Fibroblast of peridontal ligament (primary cell): ENCODE data around the gene SYNC.

Experiments used
- DNase-seq: peaks from one replicate; pipeline ENCODE4 v3.0.0-alpha.2; 2010; ENCODE audit errors: extremely low read depth

Gene SYNC

DNA sequence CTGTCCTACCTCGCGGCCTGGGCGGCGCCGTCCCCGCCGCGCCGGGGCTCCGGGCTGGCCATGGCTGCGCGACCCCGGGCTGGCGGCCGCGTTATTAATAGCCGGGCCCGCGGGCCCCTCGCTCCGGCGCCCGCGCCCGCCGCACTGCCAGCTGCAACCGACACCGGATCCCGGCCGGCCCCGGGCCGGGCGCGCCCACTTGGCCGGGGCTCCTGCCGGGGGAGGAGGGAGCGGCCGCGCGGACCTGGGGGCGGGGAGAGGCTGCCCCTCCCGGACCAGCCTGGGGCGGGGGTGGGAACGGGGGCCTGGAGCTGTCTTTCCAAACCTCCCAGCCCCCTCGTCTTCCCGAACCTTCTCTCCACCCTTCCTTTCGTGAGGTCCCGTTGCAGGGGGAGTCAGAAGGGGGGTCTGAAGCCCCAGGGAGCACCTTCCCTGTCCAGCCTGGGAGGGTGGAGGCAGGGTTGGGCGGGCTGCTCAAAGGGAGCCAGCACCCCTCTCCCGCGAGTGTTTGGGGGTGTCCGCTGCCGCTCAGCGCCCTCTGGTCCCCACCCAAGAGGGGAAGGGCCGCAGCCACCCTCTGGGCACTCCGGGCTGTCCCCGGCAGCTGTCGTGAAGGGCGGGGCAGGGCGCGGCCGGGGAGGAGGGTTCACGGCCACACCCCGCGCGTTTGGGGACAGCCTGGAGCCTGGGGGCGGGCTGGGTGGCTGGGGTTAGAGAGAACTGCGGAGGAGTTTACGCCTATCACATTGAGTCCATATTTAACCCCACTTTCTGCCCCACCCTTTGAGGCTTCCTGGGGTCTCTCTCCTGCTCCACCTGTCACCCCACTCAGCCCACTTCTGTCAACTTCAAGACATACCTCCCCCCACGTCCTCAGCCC, at the start of gene SYNC:
Gene SYNC (minus strand): TSS at position 172 of the 880 bp plus-strand sequence. CDS start 110 bp downstream, at position 62.
- DNase-seq, result peak; percentile 79

DNA sequence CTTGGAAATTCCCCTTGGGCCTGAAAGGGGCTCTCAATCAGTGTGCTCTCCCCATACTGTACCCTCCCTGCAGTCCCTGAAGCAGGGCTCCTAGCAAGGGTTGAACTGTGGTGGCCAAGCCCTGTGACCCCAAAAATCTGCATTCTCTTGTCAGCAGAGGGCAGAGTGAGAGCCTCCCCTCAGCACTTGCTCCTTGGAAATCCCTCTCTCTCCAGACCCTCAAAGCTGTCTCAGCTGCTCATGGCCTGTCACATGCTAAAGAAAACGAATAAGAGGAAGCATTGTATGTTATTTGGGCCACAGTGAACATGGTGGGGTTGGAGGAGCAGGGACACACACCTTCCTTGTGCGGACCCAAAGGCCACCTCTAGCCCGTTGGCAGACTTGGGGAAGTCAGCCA, 47.2 kb upstream of the SYNC start:
- DNase-seq, result no peak

DNA sequence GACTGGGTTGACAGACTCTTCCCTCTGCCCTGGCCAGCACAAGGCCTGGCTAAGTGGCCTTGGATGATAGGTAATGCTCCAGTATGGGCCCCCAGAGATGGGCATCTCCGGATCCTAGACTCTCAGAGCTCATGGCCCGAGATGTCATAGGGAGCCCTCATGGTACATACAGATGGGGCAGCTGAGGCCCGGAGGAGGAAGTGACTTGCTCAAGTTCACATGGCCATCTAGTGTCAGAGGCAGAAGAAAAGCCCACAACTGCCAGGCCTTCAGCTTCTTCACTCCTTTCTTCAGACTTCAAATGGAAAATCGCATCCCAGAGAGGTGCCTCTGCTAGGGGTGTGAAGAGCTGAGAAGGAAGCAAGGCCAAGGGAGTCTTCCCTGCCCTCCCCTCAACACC, 46.8 kb upstream of the SYNC start:
- no peak for DNase-seq

DNA sequence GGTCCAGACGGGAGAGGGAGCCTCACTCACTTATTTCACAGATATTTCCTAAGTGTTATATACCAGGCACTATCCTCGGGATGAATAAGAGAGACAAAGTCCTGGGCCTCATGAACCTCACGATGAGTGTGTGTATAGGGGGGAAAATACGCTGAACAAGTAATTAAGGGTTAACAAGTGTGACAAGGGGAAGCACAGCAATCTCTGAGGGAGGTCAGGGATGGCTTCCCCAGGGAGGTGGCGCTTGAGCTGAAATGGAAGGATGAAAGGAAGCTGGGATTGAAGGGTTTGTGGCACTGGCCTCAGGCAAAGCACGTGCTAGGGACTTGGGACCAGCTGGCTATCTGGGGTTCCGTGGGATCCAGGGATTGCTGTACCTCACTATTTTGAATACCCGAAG, 46.4 kb upstream of the SYNC start:
- no peak for DNase-seq

DNA sequence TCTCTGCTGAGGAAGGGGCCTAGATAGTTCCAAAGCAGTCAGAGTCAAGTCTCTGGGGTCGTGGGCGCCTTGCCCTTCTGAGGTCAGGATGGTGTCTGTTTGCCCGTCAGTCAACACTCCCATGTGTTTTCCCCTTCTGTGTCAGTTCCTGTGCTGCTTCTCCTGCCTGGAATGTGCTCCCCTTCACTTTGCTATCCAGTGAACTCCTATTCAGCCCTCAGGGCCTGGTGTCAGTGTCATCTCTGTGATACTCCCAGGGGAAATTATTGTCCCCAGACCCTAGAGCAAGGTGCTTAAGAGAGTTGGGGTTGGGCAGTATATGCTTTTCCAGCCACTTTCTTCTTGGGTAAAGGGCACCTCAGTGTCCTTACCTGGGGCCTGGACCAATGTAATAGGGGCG, 45.8 kb upstream of the SYNC start:
- no peak for DNase-seq

DNA sequence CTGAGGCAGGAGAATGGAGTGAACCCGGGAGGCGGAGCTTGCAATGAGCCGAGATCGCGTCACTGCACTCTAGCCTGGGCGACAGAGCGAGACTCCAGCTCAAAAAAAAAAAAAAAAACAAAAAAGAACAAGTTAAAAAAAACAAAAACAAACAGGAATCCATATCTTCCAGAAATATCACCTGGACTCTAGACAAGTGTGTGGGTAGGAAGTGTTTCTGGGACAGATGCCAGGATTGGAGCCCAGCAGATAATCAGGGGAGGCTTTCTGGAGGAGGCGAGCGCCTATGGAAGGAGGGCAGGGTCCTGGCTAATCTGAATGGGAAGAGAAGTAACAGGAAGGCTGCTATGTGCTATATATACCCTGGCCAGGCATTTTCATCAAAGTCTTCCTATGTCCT, 43.6 kb upstream of the SYNC start:
- no peak for DNase-seq

DNA sequence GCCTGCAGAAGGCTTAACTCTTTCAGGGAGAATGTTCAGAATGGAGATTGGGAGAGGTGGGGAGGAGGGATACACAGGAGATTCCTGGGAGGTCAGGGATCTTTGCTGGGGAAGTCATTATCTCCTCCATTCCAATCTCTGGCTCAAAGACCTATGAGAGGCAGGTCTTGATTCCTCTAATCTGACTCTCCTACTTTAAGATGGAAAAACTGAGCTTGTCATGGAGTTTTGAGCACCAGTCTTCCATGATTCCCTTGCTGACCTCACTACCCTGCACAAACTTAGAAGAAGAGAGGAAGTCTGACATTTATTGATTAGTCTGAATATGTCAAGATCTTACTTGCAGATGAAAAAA, 41.5 kb upstream of the SYNC start:
- DNase-seq, result no peak

DNA sequence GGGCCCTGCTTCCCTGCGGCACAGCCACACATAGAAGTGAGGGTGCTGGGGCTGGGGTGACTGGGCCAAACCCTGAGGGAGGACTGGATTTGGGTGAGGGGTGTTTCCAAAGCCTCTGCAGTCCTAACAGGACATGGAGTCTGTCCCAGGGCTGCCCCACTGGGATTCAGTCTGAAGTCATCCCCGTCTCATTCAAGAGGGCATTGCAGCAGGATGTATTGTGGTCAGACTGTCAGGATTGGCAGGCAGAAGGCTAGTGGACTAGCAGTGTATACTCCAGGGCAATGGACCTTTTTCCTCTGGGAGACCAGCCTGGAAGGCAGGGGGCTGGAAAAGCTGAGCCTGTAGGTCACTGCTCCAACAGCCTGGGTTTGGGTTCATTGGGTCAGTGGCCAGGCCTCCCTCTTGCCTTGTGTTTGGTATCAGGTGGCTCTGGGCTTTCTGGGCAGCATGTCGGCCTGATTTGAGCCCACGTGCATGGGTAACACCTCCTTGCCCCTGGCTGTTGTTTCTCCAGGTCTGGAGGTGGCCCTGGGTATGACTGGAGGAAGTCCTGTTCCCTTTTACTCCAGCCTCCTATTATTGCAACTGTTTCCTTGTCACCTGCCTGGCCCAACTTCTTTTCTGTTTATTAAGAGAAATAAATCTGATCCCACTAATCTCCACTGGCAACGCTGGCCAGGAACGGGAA, 41.0 kb upstream of the SYNC start:
- no peak for DNase-seq

DNA sequence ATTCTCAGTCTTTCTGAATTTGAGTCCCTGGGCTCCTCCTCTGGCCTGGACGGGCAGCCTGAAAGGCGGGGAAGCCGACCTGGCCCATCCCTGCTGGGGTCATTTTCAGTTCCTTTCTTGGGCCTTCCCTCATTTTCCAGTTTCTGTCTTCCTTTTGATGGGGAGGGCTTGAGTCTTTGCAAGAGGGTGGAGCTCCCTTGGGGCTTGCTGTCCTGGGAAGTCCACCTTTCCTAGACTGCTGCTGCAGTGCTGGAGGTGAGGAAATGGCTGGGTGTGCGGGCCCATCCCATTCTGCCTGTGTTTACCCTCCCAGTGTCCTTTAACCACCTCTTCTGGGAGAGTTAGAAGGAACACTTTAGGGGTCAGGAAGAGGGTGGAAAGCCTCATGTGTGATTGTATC, 40.4 kb upstream of the SYNC start:
- DNase-seq, result no peak

DNA sequence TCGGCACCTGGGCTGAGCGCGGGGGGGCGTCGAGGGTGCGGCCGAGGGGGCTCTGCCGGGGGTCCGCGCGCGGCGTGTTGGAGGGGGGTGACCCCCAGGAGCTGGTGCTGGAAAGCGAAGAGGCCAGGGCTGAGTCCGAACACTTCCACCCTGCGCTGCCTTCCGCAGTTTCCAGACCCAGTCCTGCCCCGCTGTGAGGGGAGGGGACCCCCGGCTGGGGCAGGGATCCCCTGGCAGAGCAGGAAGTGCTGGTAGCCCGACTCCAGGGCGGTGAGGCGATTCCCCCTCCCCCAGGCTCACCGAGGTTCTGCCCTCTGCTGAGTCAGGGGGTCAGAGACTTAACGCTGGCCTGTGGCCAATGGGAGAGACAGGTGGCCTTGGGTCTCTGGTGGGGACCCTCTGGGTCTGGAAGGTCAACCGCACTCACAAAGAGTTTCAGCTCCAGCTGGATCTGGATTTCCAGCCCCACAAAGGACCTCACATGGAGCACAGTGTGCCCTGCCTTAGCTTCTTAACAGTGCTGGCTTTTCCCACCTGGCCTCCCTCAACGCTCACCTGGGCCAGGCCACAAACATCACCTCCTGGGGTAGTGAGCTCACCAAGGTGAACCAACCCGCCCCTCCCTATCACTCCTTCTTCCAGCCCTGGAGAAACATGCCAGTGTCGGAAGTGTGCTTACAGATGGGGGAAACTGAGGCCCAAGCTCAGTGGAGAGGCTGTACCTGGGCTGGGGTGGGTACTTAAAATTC, 39.8 kb upstream of the SYNC start:
- DNase-seq, result no peak

DNA sequence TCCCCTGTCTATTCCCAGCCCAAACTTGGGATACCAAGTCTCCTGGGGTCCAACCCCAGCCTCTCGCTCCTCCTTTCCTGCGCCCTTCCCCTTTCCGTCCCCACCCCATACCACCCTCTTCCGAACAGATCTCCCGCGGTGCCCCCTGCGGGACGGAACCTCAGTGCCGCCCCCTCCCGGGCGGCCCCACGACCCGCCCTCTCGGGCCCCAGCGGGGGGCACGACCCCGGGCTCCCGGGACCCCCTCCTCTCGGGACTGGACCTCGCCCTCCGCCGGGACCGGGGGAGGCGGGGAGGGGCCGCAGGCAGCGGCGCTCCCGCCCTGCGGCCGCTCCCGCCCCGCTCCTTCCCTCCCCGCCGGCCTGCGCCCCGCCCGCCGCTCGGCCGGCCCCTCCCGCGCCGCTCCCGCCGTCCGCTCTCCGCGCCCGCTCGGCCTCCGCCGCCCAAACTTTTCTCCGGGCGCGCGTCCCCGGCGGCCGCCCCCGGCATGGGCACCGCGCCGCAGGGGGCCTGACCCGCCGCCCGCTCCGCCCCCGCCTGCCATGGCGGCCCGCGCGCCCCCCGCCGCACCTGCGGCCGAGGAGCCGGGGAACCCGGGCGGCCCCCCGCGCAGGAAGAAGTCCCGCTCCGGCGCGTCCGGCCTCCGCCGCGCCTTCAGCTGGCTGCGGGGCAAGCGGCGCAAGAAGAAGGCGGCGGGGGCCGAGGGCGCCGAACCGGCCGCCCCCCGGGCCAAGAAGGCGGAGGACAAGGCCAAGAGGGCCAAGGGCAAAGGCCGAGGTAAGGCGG, 39.0 kb upstream of the SYNC start:
- no peak for DNase-seq

DNA sequence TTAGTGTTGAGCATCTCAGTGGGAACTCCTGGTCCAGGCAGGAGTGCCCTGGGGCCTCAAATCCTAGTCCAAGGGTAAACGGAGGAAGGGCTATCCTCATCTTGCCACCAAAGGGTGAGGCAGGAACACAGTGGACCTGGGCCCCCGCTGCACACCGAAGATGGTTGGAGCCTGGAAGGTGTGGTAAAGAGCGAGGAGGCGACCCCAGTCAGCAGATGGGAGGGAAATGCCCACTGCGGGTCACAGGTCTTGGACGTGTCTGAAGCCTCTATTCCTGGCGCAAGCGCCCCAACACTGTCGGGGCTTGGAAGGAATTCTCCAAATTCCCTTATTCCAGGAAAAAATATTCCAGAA, 38.5 kb upstream of the SYNC start:
- DNase-seq, result no peak

DNA sequence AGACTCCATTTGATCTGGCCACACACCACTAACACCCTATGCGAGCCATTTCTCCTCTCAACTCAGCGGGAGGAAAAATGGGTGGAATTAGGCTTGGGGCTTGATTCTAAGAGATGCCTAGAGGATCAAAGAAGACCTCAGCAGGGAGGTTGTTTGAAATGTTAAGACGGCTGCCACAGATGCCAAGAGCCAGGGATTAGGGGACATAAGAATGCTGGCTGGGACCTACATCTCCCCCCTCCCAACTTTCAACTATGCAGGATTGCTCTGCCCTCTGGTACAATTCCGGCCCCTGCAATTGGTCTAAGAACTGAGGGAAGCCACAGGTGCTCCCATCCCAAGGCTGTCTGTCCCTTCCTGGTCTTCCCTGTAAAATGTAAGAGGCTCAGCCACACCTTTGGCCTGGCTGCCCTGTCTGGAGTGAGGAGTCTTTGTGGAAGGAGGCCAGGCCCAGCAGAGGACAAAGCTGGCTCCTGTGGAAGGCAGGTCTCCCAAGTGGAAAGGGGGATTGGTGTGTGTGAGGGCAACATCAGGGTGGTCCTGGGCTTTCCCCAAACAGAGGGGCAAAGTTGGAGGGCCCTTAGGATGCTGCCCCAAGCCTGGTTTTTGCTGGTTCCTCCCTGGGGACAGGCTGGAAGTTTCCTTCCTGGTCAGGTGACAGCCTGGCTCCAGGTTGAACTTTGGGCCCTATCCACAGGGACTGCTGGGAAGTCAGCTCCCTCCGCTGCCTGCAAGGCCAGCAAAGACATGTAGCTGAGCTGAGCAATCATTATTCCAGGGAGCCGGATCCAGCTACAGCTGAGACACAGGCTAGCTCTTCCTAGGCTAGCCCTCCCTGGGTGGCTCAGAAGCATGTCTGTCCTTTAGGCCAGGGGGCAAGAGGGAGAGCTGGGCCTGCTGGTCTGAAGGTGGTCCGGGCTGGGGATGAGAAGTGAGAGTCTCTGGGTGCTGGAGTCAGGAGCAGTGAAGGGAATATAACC, 34.5 kb upstream of the SYNC start:
- no peak for DNase-seq

DNA sequence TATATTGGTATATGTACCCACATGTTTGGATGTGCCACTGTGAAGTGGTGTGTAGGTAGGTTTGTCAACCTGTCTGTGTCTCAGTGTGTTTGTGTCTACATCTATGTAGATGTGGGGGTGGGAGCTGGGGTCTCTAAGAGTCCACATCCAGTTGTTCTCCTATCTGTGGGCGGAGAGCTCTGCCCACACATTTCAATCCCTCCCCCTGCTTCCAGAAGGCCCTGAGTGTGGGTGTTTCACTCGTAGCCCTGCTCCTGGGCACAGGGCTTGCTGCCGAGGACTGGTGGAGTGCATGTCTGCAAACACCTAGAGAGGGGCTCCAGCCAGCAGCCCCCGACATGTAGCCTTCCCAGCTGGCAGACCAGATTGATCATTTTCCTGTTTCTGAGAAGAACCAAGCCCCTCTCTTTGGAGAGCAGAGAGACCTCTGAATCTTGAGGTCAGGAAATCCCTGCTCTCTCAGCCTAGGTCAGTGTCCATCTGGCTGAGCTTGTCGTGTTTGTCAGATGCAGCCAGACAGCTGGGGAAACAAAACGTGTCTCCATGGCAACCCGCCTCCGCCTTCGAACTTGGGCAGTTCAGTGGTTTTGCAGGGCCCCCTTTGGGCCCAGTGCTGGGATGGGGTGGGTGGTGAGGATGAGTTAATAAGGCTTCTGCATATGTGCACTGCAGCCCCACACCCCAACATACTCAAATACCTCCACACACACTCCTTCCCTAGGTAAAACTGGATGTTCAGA, 31.2 kb upstream of the SYNC start:
- no peak for DNase-seq

DNA sequence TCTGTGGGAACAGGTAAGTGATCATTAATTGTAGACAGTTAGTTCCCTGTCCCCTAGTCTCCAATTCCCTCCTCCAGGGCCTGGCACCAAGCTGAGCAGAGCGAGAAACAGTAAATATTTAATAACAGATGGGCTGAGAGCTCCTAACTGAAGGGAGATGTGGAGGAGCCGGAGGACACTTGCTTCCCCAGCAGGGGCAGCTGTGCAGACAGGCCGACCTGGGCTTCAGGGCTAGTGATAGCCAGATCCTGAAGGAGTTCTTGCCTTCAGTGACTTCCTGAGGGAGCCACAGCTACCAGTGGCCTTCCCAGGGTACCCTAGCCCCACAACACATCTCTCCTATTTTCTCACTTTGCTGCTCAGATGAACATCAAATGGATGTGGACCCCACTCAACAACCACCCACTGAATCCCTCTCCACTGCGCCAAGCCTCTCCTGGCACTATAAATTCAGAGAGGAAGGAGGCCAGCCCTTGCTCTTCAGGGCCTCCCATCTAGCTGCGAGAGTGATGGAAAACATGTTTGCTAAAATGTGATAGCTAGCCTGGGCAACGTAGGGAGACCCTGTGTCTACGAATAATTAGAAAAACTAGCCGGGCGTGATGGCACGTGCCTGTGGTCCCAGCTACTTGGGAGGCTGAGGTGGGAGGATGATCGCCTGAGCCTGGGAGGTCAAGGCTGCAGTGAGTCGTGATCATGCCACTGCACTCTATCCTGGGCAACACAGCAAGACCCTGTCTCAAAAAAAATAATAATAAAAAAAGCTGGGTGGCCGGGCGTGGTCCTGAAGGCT, 26.9 kb upstream of the SYNC start:
- no peak for DNase-seq

DNA sequence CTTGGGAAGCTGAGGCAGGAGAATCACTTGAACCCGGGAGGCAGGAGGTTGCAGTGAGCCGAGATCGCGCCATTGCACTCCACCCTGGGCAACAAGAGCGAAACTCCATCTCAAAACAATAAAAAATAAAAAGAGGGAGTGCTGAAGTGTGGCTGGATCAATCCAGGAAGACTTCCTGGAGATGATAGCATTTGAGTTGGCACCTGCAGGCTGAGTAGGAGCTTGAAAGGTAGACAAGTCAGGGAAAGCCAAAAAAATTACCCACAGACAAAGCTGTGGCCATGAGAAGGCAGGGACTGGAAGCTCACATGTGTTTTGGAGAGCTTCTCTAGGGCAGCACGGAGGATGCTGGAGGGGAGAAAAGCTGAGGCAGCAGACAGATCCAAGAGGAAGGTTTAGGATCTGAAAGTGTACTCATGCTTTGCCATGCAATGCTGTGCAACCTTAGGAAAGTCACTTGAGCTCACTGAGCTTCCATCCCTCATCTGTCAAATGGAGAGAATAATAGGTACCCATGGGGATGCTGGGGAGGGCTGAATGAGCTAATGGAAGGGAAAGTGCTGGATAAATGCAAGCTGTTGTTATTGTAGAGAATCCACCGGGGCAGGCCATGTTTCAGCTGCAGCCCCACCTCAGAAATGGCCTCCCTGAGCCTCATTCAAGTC, 26.0 kb upstream of the SYNC start:
- DNase-seq, result no peak

DNA sequence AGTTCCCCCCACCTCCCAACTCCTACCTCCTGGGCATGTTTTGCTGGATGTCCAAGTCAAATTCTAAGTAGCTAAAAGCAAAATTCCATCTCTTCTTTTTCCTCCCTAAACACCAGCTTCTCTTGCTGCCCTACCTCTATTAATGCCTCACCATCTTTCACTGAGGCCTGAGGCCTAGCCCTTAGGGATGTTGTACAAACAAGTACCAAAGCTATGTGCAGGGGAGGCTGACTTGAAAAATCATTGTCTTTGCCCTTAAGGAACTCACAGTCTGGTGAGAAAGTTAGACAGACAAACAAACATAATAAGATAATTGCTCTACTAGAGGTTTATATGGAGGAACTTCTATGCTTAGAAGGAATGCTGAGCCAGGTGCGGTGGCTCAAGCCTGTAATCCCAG, 25.3 kb upstream of the SYNC start:
- DNase-seq, result no peak

DNA sequence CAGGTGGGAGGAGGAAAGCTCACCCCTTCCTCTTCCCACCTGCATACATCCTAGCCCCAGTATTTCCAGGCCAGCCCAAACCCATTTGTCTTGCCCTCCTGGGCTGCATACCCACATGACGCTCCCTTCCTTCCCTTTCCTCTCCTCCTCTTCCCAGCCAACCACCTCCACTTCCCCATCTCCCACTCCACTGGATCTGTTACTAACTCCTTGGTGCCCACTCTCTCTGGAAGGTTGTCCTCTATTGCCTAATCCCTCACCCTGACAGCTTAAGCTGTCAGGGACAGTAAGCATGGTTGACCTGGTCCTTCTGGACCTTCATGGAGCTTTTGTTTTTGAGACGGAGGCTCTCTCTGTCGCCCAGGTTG, 23.0 kb upstream of the SYNC start:
- no peak for DNase-seq
